Activated CD4-positive, CD25-positive, alpha-beta regulatory T cell (primary cell): Measurements from ENCODE around the gene KAZN.
"Not testable (repeated sequence)": the region's sequence is repeated elsewhere in the genome, so short reads cannot be mapped to it uniquely, and the experiment has no call there.

ENCODE experiments used
- DNase-seq, 4 experiments: peaks; one replicate each; lab custom pipeline; 2025; lab: John Stamatoyannopoulos, UW

KAZN gene

DNA sequence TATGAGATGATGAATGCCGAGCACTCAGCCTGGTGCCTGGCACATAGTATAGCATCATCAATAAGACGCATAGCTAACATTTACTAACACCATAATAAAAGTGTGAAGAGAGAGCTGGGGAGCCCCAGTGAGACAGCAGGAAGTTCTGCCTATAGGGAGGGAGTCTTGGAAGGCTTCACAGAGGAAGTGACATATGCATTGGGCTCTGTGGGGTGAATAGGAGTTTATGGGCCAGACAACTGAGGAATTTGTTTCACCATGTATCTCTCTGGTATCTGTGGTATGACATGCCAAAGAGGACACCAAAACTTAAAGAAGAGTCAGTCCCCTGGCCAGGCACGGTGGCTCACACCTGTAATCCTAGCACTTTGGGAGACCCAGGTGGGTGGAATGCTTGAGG is 436.8 kb downstream of the KAZN start:
- DNase-seq, result no peak

DNA sequence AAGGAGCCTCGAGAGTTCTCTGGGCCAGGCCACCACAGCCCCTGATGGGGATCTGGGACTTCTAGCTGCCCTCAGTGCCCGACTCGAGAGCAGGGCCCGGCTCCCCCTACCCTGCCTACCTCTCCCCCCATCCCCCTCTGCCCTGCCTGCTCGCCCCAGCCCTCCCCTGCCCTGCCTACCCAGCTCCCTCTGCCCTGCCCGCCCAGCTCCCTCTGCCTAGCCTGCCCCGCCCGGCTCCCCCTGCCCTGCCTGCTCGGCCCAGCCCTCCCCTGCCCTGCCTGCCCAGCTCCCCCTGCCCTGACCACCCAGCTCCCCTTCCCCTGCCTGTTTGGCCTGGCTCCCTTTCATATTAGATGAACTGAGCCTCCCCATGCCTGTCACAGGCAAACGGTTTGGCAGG is 437.6 kb downstream of the KAZN start:
- no peak for DNase-seq

DNA sequence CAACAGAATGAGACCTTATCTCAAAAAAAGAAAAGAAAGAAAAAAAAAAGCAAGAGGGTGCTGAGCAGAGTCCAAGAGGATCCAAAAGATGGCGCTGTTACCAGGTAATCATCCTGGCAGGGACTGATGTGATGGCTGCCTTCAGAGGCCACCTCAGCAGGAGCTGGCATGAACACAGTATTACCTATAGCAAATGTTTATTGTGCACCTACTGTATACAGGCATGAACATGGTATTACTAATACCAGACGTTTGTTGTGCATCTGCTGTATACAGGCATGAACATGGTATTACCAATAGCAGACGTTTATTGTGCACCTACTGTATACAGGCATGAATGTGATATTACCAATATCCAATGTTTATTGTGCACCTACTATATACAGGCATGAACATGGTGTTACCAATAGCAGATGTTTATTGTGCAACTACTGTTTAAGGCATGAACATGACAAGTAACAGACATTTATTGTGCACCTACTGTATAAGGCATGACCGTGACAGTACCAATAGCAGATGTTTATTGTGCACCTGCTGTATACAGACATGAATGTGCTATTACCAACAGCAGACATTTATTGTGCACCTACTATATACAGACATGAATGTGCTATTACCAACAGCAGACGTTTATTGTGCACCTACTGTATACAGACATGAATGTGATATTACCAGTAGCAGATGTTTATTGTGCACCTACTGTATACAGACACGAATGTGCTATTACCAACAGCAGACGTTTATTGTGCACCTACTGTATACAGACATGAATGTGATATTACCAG is 439.9 kb downstream of the KAZN start:
- no peak for DNase-seq

DNA sequence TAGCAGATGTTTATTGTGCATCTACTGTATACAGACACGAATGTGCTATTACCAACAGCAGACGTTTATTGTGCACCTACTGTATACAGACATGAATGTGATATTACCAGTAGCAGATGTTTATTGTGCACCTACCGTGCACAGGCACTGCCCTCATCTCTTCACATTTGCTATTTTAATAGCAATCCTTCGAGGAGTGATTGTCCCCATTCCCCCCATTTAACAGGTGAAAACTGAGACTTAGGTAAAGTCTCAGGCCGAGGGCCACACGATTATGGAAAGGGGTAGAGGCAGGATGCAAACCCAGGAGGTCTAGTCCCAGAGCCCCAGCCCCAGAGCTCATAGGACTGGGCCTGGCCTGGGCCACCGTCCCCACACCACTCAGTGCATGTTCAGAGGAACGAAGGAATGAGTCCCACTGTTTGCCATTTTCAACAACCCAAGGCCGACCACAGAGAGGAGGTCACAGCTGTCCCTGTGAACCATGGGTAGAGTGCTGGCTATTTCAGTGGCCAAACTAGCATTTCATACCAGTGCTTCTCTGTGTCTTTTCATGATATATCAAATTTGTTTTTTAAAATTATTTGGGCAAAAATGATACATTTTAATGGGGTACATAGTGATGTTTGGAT is 440.6 kb downstream of the KAZN start:
- DNase-seq, result no peak

DNA sequence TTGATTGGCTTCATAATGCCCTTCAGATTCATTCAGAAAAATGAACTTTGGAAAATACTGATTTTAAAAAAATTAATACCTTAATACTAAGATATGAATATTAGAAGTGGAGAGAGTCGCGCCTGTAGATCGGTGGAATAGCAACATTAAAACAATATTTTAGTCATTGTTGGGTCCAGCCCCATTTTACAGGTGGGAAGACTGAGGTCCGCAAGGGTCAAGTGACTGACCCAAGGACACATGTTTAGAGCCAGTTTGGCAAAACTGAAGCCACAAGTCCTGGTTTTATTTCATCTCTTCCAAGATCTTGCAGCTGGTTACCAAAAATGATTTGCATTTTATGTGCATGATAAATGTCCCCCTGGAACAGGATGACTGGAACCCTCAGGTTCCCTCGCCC is 441.4 kb downstream of the KAZN start:
- DNase-seq, result no peak

DNA sequence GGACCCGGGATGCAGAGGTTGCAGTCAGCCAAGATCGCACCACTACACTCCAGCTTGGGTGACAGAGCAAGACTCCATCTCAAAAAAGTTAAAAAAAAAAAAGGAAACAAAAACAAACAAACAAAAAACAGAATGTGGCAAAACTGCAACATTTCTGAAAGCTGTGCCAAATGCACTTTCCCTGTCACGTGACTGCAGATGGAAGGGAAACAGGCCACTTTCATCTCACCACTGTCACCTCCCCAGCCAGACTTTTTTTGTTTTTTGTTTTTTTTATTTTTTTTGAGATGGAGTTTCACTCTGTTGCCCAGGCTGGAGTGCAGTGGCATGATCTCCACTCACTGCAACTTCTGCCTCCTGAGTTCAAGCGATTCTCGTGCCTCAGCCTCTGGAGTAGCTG is 442.2 kb downstream of the KAZN start:
- DNase-seq, result not testable (repeated sequence)

DNA sequence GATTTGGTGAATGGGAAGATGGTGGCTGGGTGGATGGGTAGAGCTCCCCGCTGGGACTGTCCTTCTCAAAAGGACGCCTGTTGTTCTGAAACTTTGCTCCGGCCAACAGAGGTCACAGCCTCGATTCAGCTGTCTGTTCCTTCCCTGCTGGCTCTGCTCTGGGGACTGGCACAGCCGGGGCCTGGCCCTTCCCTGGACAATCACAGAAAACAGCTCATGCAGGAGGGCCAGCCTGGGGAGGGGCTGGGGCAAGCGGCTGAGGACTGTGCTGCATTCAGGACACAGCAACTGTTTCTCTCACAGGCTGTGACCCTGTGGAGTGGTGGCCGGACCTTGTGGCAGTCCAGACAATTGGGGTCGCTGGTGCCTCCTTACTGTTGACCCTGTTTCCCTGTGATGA is 444.4 kb downstream of the KAZN start:
- DNase-seq, result no peak

DNA sequence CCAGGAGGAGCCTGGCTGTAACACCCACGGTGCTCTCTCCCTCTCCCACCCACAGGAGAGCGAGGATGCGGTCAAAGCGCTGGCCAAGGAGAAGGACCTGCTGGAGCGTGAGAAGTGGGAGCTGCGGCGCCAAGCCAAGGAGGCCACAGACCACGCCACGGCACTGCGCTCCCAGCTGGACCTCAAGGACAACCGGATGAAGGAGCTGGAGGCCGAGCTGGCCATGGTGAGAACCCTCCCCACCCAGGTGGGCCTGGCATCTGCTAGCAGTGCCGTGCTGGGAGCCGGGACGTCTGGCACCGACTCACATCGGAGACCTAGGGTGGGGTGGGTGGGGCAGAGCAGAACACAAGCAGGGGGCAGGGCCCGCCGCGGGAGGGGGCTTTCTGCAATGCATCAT is 445.4 kb downstream of the KAZN start:
- no peak for DNase-seq

DNA sequence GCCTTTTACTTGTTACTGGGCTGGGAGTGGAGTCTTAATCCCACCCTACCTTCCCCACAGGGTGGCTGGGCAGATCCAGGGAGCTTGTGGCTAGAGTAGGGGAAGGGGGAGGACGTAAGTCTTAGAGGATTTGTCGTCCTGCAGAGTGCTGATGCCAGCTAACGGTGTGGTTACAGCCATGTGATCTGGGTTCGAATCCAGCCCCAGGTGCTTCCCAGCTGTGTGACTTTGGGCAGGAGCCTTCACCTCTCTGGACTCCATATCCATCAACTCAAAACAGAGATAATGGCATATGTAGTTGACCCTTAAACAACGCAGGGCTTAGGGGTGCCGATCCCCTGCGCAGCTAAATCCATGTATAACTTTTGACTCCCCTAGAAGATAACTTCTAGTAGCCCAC is 446.6 kb downstream of the KAZN start:
- DNase-seq, result no peak

DNA sequence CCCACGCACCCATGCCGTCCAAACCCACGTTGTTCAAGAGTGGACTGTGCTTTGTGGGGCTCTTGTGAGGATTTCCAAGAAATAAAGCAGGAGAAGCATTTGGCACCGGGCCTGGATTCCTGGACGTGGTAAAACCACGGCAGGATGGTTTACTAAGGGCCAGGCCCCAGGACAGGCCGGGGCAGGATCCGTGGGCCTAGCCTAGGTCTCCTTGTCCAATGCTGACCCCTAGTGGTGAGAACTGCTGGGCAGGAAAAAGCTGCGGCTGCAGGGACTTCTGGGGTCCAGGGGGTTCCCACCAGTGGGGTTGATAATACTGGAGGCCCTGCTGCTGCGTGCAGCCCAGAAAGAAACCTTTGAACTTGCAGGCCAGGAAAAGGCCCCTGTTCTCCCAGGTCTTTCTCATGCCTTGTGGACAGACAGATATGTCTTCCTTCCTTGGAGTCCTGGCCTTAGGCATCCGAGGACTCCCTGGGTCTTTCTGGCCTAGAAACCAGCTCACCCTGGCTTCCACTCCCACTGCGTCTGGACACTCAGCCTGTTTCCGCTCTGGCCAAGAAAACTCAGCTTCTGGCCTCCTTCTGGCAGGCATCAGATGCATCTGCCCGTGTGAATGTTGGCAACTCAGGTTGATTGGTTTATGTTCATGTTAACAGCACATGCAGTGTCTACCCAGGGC is 448.1 kb downstream of the KAZN start:
- no peak for DNase-seq

DNA sequence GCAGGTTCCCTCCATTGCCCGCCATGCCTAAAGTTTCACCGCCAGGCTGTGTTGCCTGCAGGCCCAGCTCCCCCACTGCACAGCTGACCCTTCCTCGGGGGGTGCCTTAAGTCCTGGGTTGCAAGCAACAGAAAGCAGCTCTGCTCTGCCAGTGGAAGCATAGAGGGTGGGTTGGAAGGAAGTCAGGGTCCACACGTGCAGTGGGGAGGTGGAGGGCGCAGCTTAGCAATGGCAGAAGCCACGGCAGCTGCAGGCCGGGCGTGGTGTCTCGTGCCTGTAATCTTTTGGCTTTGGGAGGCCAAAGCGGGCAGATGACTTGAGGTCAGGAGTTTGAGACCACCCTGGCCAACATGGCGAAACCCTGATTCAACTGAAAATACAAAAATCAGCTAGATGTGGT is 448.8 kb downstream of the KAZN start:
- no peak for DNase-seq

DNA sequence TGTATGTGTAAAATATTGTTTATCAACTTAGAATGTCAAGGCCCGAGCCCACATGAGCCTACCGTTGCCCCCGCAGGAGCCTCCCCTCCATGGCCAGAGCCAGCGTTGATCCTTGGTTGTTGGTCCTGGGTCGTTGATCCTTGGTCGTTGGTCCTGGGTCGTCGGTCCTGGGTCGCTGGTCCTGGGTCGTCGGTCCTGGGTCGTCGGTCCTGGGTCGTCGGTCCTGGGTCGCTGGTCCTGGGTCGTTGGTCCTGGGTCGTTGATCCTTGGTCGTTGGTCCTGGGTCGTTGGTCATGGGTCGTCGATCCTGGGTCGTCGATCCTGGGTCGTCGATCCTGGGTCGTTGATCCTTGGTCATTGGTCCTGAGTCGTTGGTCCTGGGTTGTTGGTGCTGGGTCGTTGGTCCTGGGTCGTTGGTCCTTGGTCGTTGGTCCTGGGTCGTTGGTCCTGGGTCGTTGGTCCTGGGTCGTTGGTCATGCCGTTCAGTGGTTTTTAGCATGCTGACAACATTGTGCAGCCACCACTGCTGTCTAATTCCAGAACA is 450.0 kb downstream of the KAZN start:
- no peak for DNase-seq

DNA sequence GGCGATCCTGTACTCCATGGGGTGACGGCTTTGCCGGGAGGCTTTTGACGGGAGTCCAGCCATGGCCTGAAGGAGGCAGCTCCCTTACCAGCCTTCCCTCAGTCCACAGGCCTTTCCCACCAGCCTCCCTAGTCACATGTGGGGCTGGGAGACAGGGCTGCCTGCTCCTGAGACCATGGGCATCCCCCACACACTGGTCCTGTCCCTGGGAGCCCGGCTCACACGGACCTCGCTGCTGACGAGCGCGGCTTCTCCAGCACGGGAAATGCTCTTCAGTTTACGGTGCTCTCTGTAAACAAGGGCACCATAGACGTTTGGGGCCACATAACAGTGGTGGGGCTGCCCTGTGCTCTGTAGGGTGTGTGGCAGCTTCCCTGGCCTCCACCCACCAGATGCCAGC is 450.6 kb downstream of the KAZN start:
- DNase-seq, result no peak

DNA sequence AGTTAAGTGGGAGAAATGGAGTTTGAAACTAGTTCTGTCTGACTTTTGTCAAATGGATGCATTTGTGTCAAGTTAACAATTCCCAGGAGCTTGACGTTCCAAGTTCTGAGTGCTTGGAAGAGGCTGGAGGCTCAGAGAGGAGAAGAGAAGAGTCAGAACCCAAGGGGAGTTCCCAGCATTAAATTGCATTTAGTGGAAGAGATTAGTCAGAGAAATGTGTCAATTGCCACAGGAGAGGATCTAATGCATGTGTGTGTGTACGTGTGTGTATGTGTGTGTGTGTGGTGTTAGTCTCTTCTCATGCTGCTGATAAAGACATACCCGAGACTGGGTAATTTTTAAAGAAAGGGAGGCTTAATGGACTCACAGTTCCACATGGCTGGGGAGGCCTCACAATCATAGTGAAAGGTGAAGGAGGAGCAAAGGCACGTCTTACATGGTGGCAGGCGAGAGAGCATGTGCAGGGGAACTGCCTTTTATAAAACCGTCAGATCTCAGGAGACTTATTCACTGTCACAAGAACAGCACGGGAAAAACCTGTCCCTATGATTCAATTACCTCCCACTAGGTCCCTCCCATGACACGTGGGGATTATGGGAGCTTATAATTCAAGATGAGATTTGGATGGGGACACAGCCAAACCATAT is 453.5 kb downstream of the KAZN start:
- no peak for DNase-seq

DNA sequence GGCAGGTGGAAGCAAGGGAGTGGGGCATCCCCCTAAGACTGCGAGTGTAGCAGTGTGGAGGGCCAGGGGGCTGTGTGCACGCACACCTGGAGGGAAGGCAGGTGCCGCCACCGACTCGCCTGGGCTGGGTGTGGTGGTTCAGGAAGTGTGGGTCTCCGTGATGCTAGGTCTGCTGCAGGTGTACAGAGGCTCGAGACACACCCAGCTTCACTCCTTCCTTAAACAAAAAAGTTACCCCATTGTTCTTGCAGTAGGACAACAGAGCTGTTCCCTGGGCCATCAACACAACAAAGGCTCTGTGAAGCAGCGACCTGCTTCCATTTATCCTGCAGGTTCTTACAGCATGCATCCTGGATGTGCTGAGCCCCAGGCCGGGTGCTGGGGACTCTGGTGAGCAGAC is 454.7 kb downstream of the KAZN start:
- DNase-seq, result no peak

DNA sequence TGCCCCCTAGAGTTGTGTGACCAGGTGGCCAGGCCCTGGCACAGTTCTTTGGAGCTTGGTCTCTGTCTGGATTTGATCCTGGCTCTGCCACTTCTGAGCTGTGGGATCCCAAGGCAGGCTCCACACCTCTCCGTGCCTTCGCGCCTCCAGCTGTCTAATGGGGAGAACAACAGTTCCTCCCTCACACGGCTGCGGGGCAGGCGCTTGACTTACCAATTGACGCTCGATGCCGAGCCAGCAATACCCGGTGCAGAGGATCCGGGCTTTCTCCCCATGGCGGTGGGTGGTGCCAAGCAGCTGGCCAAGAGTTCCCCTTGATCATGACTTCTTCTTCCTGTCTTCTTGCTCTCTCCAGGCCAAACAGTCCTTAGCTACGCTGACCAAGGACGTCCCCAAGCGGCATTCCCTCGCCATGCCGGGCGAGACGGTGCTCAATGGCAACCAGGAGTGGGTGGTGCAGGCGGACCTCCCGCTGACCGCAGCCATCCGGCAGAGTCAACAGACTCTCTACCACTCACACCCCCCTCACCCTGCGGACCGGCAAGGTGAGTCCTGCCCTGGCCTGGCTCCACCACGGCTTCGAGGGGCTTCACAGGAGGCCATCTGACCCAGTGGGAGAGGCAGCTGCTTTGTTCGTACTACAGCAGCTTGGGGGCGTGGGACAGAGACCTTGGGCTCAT is 457.4 kb downstream of the KAZN start:
- DNase-seq, result no peak

DNA sequence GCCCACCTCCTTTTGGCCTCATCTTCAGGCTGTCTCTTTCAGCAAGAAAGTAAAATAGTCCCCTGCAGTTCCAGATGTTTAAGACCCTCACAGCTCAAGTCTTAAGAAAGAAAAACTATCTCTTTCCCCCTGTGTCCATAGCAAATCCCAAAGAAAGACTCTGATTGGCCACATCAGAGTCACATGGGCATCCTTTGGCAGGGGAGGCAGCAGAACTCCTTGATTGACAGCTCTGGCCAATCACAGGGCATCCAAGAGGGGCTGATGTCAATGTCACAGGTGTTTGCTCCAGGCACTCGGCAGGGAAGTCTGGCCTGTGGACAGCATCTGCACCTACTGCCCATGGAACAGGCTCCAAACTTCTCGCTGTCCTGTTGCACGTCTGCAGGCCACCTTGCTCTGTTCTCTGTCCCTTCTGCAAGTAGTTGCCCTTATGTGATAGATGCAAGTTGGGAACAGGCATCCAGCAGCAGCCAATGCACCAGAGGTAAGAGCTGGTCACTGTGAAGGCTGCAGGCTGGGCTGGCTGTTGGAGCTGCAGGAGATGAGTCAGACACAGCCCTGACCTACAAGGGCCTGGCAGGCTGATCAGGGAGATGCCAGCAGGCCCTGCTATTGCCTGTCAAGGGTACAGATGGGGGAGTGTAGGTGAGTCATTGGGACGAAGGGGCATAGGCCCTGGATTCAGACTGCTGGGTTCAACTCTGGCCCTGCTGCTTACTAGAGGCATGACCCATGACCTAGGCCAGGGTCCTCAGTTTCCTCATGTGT is 458.2 kb downstream of the KAZN start:
- DNase-seq, result no peak

DNA sequence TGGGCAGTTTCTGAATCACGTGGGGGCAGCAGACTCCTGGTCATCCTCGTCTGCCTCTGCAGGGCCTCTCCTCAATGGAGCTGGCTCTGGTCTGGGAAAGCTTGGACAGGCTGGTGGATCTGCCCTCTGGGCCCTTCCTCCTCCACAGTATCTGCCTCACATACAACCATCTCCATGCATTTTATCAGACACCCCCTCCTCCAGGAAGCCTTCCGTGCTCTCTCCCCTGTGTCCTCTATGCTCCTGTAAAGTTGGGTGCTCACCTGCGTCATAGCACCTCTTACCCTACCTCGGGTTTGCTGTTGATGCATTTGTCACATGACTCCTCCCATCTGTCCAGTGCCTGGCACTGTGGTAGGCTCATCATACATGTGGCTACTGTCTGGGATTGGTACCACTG is 459.3 kb downstream of the KAZN start:
- no peak for DNase-seq

DNA sequence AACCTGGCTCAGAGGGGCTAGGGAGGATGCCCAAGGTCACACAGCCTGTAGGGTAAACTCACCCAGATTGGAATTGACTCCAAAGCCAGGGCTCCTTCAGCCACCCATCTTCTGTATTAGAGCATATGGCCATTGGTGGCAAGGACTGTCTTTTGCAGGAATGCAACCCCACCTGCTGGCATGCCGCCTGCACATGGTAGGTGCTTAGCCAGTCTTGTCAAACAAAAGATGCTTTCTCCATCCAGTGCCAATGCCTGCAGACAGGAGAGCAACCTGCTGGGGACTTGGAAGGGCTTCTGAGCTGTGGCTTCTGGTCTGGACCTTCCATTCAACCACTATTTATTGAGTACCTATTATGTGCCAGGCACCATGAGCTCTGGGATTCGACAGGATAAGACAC is 459.8 kb downstream of the KAZN start:
- DNase-seq, result no peak

DNA sequence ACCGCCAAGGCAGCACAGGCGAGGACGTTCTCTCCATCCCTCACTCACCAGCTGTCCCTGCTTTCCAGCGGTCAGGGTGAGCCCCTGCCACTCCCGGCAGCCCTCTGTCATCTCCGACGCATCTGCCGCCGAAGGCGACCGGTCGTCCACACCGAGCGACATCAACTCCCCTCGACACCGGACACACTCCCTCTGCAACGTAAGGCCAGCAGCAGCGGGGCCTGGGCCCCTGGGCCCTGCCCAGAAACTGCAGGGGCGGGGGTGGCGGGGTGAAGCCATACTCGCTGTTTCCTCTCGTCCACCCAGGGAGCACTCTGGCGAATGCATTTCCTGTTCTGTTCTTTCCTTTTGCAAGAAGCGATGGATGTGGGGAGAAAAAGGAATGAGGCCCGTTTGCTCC is 461.6 kb downstream of the KAZN start:
- DNase-seq, result no peak

DNA sequence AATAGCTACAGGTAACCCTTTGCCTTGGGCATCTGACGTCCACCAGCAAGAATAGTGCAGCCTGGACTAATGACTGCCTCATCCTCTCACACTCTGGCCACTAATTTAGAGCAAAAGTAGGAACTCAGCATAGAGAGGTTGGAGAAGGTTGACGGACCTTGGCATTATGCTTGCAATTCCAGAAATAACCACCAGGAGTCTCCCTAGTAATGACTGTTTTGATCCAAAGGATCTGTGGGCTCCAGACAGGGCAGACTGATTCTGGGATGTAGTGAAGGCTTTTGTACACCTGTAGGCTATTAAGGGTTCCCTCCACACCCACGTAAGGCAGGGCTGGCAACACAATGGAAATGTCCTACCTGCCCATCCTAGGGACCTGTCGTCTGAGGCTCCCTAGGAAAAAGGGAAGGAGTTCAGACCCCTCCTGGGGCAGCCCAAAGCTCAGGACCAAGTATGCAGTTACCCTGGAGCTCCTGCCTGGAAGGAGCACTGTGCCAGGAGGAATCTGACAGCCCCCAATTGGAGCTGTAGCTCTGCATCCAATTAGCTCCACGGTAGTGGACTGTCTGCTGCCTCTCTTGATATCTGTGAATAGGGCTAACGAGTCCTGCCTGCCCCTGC is 464.1 kb downstream of the KAZN start:
- no peak for DNase-seq
